Stimulated activated CD8-positive, alpha-beta memory T cell treated with anti-CD3 and anti-CD28 coated beads, Interleukin-12 subunit alpha, Interleukin-12 subunit beta, amount 100 ng/mL, for 1 hour (primary cell): ENCODE measurements around the gene DTNA.

Experiments
- DNase-seq: peaks from one replicate; pipeline ENCODE4 v3.0.0-alpha.2; 2020; ENCODE audit warnings: low read depth

DTNA gene

DNA sequence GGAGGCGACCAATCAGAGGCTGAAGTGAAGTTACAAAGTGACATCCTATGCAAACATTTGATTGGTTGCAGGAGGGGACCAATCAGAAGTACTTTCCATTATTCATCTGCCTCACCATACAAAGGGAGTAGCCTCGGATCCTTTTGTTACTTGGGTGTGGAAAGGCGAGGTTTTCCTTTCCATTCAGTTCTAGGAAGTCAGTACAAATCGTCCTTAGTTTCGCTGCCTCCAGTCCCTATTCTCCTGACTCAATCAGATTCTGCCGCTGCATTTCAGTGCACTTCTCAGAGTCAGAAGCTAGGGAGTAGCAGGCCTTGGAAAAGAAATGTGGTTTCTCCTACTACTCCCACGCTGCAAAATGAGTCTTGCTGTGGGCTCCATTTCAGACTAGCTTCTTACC, 149.4 kb downstream of the DTNA start:
- no peak for DNase-seq

GRCh38 chr18:34862561-34862960, 152.5 kb downstream of the DTNA start:
- no peak for DNase-seq

DNA sequence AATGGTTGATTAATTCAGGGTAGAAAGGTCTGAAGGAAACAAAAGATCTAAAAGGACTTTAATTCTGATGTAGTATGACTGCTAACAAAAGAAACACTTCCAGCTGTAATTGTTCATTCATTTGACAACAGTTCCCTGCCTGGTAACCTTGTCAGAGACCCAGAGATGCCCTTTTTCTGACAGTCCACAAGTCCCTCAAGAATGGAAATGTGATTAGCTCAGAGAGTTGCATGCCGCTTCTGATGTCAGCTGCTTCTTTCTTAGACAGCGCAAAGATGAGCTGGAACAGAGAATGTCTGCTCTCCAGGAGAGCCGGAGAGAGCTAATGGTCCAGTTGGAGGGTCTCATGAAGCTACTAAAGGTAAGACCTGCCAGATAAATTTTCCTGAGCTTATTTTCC, 153.6 kb downstream of the DTNA start:
- DNase-seq, result no peak

DNA sequence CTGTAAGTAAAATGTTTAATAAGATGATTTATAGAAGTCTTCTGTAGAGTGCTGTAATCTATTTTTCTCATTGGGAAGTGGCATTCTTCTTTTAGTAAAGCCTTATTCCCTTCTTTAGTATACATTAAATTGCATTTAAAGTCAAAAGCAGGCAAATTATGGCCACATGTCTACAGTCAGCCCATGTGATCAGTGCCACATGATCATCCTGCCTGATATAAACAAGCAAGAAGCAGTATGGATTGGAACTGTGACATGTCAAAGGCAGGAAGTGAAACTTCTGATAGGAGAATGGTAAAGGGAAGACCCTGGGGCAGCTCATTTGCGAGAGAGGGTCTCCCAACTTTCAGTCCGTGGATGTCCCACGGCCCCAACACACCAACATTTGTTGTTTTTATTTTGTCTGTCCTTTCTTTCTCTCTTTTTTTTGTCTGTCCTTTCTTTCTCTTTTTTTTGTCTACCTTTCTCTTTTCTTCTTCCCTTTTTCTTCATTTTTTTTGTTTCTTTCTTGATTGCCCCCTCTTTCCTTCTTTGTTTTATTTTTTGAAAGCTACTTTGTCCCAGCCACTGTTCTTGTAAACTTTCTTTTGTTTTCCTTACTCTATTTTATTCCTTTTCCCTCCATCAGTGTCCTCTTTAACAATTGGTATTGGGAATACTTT, 154.9 kb downstream of the DTNA start:
- no peak for DNase-seq

- DNase-seq, result no peak
These were observed 156.2 kb downstream of the DTNA start for GRCh38 chr18:34866310-34866709.

- DNase-seq, result no peak
These were observed 156.6 kb downstream of the DTNA start for GRCh38 chr18:34866739-34867138.

GRCh38 chr18:34867520-34867919, 157.4 kb downstream of the DTNA start:
- no peak for DNase-seq

DNA sequence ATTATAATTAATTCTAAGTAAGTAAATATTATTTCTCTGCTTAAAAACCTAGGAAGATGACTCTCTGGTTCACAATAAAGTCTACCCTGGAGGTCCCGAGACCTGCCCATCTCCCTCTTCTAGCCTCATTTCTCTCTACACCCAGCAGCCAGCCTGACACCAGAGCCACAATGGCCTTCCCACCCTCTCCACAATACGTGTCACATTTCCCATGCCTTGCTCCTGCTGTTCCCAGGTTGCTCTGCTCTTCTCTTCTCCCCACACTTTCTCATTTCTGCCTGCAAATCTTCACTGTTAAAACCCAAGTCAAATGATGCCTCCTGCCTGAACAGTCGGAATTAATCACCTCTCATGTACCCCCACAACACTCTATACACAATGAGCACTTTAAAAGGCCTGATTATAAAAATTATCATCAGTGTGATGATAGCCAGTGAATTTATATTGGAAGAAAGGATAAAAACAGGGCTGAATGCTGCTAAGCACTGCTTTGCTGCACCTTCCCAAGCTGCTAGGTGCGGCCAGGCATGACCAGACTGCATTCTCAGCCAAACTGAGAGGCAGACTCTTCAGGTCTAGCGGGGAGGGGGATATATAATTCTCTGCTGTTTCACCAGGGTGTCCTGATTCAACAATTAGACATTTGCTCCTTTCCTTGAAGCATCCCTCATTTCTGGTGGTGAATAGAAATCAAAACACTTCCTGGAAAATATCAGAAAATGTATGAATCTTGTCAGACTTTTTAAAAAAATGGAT, 160.6 kb downstream of the DTNA start:
- no peak for DNase-seq

GRCh38 chr18:34871435-34871834, 161.3 kb downstream of the DTNA start:
- no peak for DNase-seq

- DNase-seq, result no peak
These were observed 162.0 kb downstream of the DTNA start for GRCh38 chr18:34872066-34872465.

GRCh38 chr18:34873986-34874580, 164.0 kb downstream of the DTNA start:
- no peak for DNase-seq

DNA sequence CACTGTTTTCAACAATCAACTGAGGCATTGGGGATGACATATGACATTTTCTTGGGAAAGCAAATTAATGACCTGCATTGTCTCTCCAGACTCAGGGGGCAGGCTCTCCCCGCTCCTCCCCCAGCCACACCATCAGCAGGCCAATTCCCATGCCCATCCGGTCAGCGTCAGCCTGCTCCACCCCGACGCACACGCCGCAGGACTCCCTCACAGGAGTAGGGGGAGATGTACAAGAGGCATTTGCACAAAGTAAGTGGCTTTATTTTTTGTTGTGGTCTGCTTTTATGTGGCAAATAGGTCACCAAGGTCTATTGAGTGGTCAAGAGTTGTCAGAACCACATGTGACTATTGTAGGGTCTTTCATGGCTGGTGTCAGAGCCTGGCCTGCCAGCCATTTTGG, 165.1 kb downstream of the DTNA start:
- DNase-seq, result no peak

DNA sequence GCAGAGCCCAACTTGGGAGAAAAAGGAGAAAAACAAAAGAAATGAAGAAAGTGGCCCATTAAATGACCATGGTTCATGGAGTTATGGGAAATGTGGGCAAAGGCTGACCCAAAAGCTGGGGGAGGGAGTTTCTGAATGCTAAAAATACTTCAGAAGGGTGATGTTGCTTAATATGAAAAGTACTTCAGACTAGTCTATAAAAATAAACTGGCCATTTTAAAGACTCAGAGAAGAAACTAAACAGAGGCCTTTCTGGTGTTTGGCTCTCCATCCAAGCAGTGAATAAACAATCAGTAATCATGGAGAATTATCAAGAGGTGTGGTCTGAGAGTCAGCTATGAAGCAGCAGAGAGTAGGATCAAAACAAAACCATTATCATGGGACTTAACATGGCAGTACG, 170.3 kb downstream of the DTNA start:
- DNase-seq, result no peak

- no peak for DNase-seq
These were observed 171.1 kb downstream of the DTNA start for GRCh38 chr18:34880882-34881834.

DNA sequence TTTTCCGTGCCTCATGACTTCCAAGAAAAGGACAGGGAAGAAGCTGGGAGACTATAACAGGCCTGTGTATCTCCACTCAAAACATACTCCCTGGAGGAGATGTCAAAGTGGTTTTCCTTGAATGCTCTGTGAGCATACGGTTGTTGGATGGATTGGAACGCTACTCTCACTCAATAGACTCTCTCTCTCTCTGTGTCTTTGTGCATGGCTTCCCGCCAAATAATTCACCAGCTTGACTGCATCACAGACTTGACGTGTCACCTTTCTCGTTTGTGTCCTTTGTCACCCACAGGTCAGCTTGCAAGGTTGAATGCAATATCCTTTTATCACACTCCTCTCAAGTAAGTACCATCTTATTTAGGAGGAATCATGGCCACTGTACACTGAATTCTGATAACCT, 174.3 kb downstream of the DTNA start:
- DNase-seq, result no peak

DNA sequence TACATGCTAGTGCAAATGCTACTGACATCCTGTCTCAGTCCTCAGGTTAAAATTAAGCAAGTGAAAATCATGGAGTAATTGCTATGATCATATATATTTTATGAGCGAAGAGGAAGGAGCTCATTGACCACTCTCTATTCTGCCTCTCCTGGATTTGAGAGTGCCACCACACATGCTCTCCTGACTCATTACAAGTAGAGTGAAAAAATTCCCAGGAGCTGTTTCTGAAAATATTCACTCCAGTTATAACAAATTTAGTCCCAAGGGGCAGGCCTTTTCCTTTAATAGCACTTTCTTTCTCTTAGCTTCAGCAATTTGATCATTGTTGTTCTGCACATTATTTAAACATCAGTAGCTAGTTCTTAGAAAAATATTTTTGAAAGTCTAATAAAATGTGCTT, 176.1 kb downstream of the DTNA start:
- no peak for DNase-seq

GRCh38 chr18:34887881-34888580, 177.9 kb downstream of the DTNA start:
- no peak for DNase-seq

DNA sequence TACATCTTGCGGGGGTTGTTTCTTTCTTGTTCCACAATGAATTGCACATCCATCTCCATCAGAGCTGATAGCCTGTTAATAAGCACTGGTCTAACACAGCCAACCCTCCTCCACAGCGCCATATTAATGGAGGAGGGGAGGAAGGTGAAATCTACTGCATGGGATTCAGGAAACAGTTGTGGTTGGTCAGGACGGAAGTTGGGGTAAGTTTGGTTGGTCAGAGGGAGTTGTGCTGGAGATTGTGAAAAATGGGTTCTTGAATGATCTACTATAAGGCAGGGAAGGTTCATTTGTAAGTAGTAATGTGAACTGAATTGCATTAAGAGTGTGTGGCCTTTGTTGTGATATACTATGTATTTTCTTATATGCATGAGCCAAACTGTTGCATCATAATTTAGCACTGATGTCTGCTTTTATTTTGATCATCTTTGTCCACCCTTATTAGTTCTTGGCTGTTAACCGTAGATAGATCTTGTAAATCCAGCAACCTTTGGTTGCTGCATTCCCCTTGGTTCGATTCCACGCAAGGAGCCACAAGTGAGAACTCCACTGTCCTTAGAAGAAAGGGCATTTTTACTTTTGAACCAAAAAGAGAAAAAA, 180.5 kb downstream of the DTNA start:
- DNase-seq, result no peak

- DNase-seq, result no peak
These were observed 182.3 kb downstream of the DTNA start for GRCh38 chr18:34892379-34892778.

GRCh38 chr18:34893239-34893638, 183.1 kb downstream of the DTNA start:
- DNase-seq, result no peak

GRCh38 chr18:34901299-34901698, 191.2 kb downstream of the DTNA start:
- DNase-seq, result no peak
